Suppressor macrophage (primary cell): ENCODE data around the gene PDE6G.
"Not testable (repeated sequence)": the region's sequence is repeated elsewhere in the genome, so short reads cannot be mapped to it uniquely, and the experiment has no call there.

Experiments used
- DNase-seq, 4 experiments: peaks; one replicate each; pipeline ENCODE4 v3.0.0-alpha.2; 2020 to 2022

PDE6G gene

DNA sequence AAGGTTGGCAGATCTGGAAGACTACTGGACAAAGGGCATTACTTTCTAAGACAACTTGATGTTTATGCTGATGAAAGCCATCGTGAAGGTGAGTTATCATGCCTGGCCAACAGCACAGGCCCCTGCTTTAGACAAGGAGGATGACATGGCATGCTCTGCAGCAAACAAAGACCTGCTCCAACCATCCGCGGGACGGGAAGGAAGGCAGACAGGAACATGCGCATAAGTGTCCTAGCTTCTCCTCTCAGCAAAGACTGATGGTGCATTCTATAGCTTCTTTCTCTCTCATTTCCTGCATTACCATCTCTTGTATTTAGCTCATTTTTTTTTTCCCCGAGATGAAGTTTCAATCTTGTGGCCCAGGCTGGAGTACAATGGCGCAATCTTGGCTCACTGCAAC, 24.9 kb downstream of the PDE6G start:
- no peak for DNase-seq

DNA sequence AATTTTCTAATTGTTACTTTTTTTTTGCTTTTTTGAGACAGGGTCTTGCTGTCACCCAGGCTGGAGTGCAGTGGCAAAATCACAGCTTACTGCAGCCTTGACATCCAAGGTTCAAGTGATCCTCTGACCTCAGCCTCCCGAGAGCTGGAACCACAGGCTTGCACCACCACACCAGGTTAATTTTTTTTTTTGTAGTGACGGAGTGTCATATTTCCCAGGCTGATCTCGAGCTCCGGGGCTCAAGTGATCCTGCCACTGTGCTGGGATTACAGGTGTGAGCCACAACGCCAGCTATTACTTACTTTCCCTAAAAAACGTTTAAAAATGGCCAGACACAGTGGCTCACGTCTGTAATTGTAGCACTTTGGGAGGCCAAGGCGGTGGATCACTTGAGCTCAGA, 26.1 kb downstream of the PDE6G start:
- no peak for DNase-seq

DNA sequence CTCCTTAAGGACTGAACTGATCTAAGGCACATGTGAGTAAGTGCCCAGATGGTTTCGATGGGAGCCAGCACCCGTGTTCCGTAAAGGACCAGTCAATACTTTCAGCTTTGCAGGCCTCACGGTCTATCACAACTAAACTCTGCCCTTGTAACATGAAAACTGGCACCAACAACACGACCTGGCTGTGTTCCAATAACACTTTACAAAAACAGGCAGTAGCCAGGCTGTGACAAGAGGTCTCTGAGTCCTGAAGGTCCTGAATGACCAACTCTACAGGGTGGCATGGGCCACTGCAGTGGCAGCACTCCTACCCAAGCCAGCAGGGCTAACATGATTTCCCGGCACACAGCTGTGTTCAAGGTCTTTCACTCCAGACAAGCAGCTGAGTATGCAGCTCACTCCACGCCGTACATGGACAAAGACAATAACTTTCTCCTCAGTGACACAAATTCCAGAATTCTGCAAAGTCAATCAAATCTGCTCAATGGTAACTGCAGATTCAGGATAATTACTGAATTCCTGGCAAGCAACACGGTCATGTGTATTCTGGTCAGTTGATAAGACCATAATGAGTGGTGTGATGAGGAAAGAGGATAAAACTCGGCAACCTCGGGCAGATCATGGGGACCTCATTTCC, 34.7 kb downstream of the PDE6G start:
- DNase-seq = no peak

DNA sequence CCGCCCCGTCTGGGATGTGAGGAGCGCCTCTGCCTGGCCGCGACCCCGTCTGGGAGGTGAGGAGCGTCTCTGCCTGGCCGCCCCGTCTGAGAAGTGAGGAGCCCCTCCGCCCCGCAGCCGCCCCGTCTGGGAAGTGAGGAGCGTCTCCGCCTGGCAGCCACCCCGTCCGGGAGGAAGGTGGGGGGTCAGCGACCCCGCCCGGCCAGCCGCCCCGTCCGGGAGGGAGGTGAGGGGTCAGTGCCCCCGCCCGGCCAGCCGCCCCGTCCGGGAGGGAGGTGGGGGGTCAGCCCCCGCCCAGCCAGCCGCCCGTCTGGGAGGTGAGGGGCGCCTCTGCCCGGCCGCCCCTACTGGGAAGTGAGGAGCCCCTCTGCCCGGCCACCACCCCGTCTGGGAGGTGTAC, 38.0 kb downstream of the PDE6G start:
- DNase-seq = not testable (repeated sequence)

DNA sequence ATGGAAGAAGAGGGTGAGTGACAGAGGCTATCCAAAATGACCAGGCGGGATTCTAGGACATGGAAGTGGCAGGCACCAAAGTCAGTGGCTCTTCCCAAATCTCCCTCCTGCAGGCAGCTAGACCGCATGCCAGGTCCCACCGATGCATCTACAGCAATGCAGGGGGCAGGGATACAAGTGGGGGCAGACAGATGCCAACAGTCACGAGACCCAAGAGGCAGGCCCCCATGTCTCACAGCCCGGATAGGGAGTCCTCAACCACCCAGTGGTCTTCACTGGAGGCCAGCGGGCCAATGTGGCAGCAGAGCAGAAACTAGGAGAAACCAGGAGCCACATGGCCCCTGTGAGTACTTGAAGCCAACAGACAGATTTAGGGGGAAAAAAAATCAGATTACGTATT, 39.5 kb downstream of the PDE6G start:
- DNase-seq = no peak

DNA sequence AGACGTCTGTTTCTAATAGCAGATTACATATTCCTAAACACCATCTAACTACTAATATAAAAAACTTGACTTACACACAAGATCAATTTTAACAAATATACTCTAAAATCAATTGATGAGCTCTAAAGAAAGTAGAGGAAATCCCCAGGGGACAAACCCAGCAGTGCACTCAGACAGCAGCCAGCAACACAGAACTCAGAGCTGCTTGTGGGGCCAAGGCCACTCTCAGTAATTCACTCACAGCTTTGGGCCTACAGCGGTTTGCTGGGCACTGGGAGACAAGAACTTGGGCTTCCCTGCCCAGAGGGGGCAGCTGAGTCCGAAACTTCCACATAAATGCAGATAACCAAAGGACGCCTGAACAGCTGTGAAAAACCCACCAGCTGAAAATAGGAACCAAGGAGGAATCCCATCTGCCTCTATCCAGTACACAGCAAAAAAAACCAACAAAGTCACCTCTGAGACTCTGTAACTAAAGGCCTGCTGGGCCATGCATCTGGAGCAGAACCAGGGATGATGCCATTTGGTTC, 40.9 kb downstream of the PDE6G start:
- DNase-seq = no peak

DNA sequence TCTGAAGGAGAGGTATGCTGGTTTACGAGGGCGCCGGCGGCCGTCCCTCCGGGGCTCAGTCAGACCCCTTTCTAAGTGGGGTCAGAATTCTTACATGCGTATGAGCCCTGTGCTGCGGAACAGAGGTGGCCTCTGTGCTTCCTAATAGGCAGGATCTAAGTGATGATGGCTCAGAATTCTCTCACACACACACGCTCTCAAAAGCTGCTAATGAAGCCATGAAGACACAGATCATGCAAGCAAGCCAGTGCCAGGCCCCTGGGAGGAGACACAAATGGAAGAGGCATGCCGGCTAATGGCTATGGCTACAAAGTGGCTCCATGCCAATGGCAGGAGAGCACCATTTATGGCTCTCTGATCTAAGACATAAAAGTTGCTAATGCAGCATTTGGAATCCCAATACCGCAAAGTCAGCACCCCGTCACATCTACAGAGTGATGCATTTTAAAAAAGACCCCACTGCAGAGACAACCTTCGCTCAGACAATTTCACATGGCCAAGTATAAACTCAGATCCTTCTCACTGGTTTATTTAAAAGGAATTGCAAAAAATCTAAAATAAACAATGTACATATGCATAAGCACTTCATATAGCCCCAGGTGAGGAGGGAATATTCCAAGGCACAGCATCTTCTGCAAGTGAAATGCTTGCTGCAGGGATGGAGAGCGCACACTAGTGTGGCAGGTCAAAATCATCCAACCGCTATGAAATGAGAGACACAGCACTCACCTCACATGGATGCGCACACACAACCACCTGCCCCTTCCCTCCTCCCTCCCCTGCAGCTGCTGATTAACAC, 44.0 kb downstream of the PDE6G start:
- no peak for DNase-seq

DNA sequence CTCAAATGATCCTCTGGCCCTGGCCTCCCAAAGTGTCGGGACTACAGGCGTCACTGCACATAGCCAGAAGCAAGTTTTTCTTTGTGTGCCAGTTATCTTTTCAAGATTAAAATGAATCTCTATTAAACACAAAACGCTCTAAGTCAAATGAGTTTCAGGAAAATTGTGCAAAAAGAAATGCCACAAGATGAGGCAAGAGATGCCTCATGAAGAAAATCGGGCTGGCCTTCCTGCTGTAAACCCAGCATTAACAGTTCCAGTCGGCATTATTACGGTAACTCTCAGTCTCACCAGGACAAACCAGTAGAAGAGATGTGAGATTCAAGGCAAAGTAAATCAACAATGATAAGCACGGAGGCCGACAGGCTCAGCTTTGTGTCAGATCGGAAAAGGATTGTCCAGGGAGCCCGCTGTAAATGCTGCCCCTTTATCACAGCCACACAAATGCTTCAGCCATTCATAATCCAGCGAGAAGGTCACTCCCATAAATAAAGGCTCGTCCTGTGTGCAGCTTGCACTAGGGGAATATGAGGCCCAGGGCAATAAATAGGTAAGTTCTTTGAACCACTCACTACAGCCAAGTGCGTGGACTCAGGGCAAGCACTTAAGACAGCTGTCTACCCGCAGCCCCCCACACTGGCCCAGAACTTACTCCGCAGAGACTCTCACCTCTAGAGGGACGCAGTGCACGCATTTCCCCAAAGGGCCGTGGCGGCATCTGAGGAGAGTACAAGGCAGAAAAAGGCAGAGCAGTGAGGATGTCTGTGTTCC, 46.6 kb downstream of the PDE6G start:
- no peak for DNase-seq

DNA sequence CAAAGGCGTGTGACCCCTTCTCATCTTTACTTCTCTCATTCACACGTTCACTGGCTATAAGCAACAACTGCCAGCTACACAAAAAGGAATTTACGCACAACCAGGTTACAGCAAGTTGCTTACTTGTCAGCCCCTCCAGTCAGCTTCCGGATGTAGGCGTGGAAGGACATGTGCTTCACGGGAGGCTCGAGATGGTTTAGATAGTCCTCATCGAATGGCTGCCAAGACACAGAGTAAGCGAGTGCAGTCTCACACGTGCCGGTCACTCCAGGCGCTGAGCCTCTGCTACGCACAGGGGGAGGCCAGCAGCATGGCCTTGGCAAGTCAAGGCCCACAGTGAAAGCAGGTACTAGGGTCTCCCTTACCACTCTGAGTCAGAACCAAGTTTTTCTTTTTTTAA, 47.7 kb downstream of the PDE6G start:
- no peak for DNase-seq

DNA sequence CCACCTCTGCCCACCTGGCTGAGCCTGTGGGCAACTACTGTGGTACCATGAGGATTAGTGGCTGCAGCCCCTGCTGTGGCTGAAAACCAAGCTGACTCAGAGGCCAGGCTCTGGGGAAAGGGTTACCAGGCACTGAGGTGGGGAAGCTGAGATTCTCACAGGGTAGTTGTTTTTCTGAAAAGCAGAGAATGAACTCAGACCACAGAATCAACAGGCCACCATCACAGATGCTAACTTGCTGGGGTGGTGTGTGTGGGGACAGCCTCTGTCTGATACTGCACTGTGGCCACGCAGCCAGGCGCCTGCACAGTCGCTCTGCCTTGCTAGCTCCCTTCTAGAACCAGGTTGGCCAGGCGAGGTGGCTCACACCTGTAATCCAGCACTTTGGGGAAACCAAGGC, 48.3 kb downstream of the PDE6G start:
- no peak for DNase-seq

DNA sequence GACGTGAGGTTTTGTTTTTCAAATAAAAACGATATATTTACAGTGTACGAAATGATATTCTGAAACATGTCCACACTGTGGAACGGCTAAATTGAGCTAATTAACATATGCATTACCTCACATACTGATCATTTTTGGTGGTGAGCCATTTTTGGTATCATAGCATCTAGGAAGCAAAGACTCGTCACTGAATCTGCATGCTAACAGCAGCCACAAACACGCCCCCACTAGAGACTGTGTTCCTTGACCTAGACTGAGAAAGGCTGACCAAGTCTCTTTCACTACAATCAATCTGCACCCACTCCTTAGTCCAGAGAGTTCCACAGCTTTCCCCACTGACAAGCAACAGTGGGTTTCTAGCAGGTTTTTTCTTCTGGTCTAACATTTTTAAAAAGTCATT, 48.9 kb downstream of the PDE6G start:
- DNase-seq = no peak

DNA sequence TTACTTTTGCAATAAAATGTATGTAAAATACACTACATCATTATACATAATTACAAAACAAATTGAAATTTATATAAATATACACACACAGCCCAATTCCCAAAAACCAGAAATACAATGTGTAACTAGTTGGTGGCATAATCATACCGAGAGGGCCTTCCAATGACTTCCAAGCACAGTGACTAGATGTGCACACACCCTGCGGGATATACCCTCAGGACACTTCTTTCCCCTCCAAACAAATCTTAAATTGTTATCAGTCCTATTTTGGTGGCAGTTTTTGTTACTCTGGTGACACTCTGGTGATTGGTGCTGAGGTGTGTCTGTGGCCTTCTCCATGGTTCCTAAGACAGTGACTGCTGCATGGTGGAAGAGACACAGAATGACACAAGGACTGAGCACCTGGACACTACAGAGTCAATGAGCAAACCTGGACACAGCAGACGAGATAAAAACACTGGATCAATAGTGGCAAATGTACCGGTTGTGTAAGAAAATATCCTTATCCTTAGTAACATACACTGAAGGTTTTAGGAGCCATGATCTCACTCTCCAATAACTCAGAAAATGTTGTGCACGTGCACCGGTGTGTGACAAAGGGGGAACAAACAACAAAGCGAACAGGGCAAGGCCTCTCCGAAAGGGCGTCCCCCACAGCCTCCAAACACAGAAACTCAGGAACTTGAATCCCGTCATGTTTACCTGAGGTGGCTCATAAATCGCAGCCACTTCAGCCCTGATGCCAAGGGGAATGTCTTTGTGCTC, 52.3 kb downstream of the PDE6G start:
- DNase-seq = no peak

DNA sequence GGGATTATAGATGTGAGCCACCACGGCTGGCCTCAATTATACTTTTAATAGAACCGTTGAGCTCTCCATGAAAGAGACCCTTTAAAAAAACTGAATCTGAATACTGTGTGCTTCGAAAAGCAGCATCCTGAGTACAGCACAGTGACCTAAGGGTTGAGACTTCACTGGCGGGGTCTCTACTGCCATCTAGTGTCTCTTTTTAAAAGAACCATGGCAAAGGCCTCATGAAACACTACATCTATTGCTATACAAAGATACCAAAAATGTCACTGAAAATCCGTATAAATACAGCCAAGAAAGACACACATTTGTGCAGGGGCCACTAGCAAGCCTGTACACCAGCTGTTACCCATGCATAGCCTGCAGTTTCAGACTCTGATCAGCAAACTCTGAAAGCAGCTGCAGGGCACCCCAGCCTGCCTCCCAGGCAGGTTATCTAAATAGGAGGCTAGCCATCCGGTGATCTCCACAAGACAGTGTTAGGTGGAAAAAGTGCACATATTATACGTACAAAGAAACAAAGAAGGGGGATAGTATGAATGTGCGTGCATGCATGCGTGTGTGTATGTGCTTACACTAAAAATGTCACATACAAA, 54.7 kb downstream of the PDE6G start:
- DNase-seq = peak; percentile 62 to 82 (median 75)
